Measurements from ENCODE around the gene CABP4.
"Not testable (repeated sequence)": the region's sequence is repeated elsewhere in the genome, so short reads cannot be mapped to it uniquely, and the experiment has no call there.

CABP4 gene

GRCh38 chr11:67453816-67454732 lies 1.1 kb upstream of the CABP4 start:
- DNase-seq (ENCODE audit: low read depth in 2 of 2) = no peak

GRCh38 chr11:67456068-67456705 lies 1.0 kb downstream of the CABP4 start:
- DNase-seq (ENCODE audit: low read depth in 2 of 2) = no peak

GRCh38 chr11:67457453-67457852 lies 2.3 kb downstream of the CABP4 start:
- no peak for DNase-seq (ENCODE audit: low read depth in 2 of 2)

GRCh38 chr11:67458266-67458665 lies 3.1 kb downstream of the CABP4 start:
- no peak for DNase-seq (ENCODE audit: low read depth in 2 of 2)

GRCh38 chr11:67463186-67463585 lies 8.0 kb downstream of the CABP4 start:
- no peak for DNase-seq (ENCODE audit: low read depth in 2 of 2)

- no peak for DNase-seq (ENCODE audit: low read depth in 2 of 2)
These were observed 8.7 kb downstream of the CABP4 start for GRCh38 chr11:67463680-67464410.

GRCh38 chr11:67464411-67465188 lies 9.4 kb downstream of the CABP4 start:
- DNase-seq (ENCODE audit: low read depth in 2 of 2) = peak; percentile 78 to 87

- DNase-seq (ENCODE audit: low read depth in 2 of 2) = no peak
These were observed 10.0 kb downstream of the CABP4 start for GRCh38 chr11:67465189-67465510.

GRCh38 chr11:67465530-67465929 lies 10.4 kb downstream of the CABP4 start:
- DNase-seq (ENCODE audit: low read depth in 2 of 2) = not testable (repeated sequence)

- no peak for DNase-seq (ENCODE audit: low read depth in 2 of 2)
These were observed 11.2 kb downstream of the CABP4 start for GRCh38 chr11:67466367-67466766.

- DNase-seq (ENCODE audit: low read depth in 2 of 2) = no peak
These were observed 12.0 kb downstream of the CABP4 start for GRCh38 chr11:67466962-67467771.

GRCh38 chr11:67468056-67468455 lies 12.9 kb downstream of the CABP4 start:
- DNase-seq (ENCODE audit: low read depth in 2 of 2) = no peak

- DNase-seq (ENCODE audit: low read depth in 2 of 2) = no peak
These were observed 13.3 kb downstream of the CABP4 start for GRCh38 chr11:67468456-67468758.

- DNase-seq (ENCODE audit: low read depth in 2 of 2) = peak; percentile 87 to 89
These were observed 13.8 kb downstream of the CABP4 start, which contains the start of gene TMEM134 for GRCh38 chr11:67468759-67469507. Gene TMEM134, minus strand, starts transcription at chr11:67469251. Its CDS starts 59 bp downstream, at chr11:67469192.

- no peak for DNase-seq (ENCODE audit: low read depth in 2 of 2)
These were observed 14.3 kb downstream of the CABP4 start for GRCh38 chr11:67469508-67469811.

GRCh38 chr11:67470337-67471002 lies 15.3 kb downstream of the CABP4 start:
- DNase-seq (ENCODE audit: low read depth in 2 of 2) = no peak

GRCh38 chr11:67472882-67473281 lies 17.7 kb downstream of the CABP4 start:
- no peak for DNase-seq (ENCODE audit: low read depth in 2 of 2)

GRCh38 chr11:67476692-67477091 lies 21.5 kb downstream of the CABP4 start:
- DNase-seq (ENCODE audit: low read depth in 2 of 2) = not testable (repeated sequence)

GRCh38 chr11:67477344-67478050 lies 22.3 kb downstream of the CABP4 start:
- DNase-seq (ENCODE audit: low read depth in 2 of 2) = not testable (repeated sequence)
